ENCODE measurements around the gene TALDO1. TPM values are rescaled to one million over a fixed set of nuclear protein-coding genes. Genes with fewer than 3 reads are reported as not detected.

TALDO1 gene
- total RNA-seq, 1 experiment from 2014 or later, result 446 TPM

- intact Hi-C loops (cut with micrococcal nuclease; ENCODE audit: unreplicated experiment), result no loop called here
- no peak overlapping the region for H3K4me3 ChIP-seq
- no TSS peak for BruUV-seq (replicated peaks)
- TF ChIP-seq EZH2 (IDR thresholded peaks at IDR 0.05; ENCODE audit: low read depth), result no peak
- TF ChIP-seq CTCF (conservative IDR thresholded peaks at IDR 0.05), result no peak
- H3K27me3 ChIP-seq (ENCODE audit: insufficient read depth, low read depth), result no peaks in the 10 kb centered on the region
- H4K20me1 ChIP-seq (ENCODE audit: insufficient read depth), result no peaks in the 10 kb centered on the region
- peak in 1 of 2 experiments; percentile 21 for DNase-seq
- no peaks in the 10 kb centered on the region for H3K36me3 ChIP-seq (ENCODE audit: low read depth)
- no peak overlapping the region for H2AFZ ChIP-seq
- CTCF ChIA-PET, result no interaction called here
- H3K79me2 ChIP-seq (ENCODE audit: low read depth), result peaks cover 9% of the 10 kb centered on the region; the same call in 1 of the 2 replicates
- no peaks in the 10 kb centered on the region for H3K4me1 ChIP-seq (replicated peaks; ENCODE audit: insufficient read depth)
- H3K27ac ChIP-seq, result no peak overlapping the region
- peak overlapping the region; percentile 61 for H3K4me2 ChIP-seq
- H3F3A ChIP-seq (ENCODE audit: insufficient read depth, low read depth), result peaks cover 6% of the 10 kb centered on the region; the same call in 1 of the 2 replicates
- H3K9me2 ChIP-seq (ENCODE audit: insufficient read depth), result no peaks in the 10 kb centered on the region
- no peaks in the 10 kb centered on the region for H3K9me3 ChIP-seq (ENCODE audit: insufficient read depth, low read depth)
- POLR2A ChIA-PET (ENCODE audit: unreplicated experiment), result interaction anchor here (0.6 kb wide), 1 partner anchor 10 kb away, joined by 3 read pairs; no protein-coding TSS in a partner anchor
These were observed 56.7 kb downstream of the TALDO1 start for GRCh38 chr11:803770-804598.

DNA sequence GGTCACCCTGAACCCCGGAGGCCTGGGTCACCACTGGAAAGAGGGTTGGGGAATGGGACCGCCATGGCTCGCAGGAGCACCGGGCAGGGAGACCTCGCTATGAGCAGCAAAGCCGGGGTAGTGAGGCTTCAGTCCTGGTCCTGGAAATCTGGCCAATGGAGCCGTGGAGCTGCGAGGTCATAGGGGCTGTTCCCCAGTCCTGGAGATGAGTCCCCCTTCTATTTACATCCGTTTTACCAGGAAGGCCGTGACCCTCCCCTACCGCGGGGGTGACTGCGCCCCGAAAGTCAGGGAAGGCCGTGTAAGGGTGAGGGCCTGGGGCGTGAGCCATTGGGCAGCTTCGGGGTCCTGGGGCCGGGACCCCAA lies 57.3 kb downstream of the TALDO1 start:
- H3K9me3 ChIP-seq (ENCODE audit: insufficient read depth, low read depth), result no peaks in the 10 kb centered on the region
- H2AFZ ChIP-seq, result no peak overlapping the region
- H3K4me1 ChIP-seq (replicated peaks; ENCODE audit: insufficient read depth), result no peaks in the 10 kb centered on the region
- intact Hi-C loops (cut with micrococcal nuclease; ENCODE audit: unreplicated experiment), result no loop called here
- H3K27ac ChIP-seq, result no peak overlapping the region
- H3K4me2 ChIP-seq, result peak overlapping the region; percentile 61
- BruUV-seq (replicated peaks), result no TSS peak
- no peaks in the 10 kb centered on the region for H3K36me3 ChIP-seq (ENCODE audit: low read depth)
- H4K20me1 ChIP-seq (ENCODE audit: insufficient read depth), result no peaks in the 10 kb centered on the region
- H3F3A ChIP-seq (ENCODE audit: insufficient read depth, low read depth), result peaks cover 6% of the 10 kb centered on the region; the same call in 1 of the 2 replicates
- H3K27me3 ChIP-seq (ENCODE audit: insufficient read depth, low read depth), result no peaks in the 10 kb centered on the region
- ChIA-PET POLR2A (ENCODE audit: unreplicated experiment) (interaction anchor here (0.6 kb wide), 1 partner anchor 15 kb away, joined by 3 read pairs; no protein-coding TSS in a partner anchor), CTCF (no interaction called here)
- H3K79me2 ChIP-seq (ENCODE audit: low read depth), result peaks cover 12% of the 10 kb centered on the region; the same call in 1 of the 2 replicates
- no peak for DNase-seq
- H3K4me3 ChIP-seq, result peak overlapping the region; percentile 40; the same call in 1 of the 2 replicates
- TF ChIP-seq CTCF (conservative IDR thresholded peaks at IDR 0.05), result no peak
- no peak for TF ChIP-seq EZH2 (IDR thresholded peaks at IDR 0.05; ENCODE audit: low read depth)
- H3K9me2 ChIP-seq (ENCODE audit: insufficient read depth), result no peaks in the 10 kb centered on the region

GRCh38 chr11:808427-809286 lies 61.4 kb downstream of the TALDO1 start:
- CTCF ChIA-PET, result no interaction called here

More at GRCh38 chr11:808427-809286, 61.4 kb downstream of the TALDO1 start:
- POLR2A ChIA-PET (ENCODE audit: unreplicated experiment), result interaction anchor here (0.5 to 0.6 kb wide), 2 partner anchors 24 to 113 kb away, joined by 5 to 9 read pairs; partner anchors contain the start of gene TMEM80
- TSS peak; percentile 78 for BruUV-seq (replicated peaks)
- Histone ChIP-seq H3K27ac (peak overlapping the region; percentile 89), H3K36me3 (ENCODE audit: low read depth) (peaks cover 13% of the 10 kb centered on the region), H2AFZ (peak overlapping the region; percentile 83), H3K27me3 (ENCODE audit: insufficient read depth, low read depth) (no peaks in the 10 kb centered on the region), H3K9me3 (ENCODE audit: insufficient read depth, low read depth) (no peaks in the 10 kb centered on the region), H3K4me2 (peak overlapping the region; percentile 86), H3K79me2 (ENCODE audit: low read depth) (peaks cover 41% of the 10 kb centered on the region), H3K4me3 (peak overlapping the region; percentile 85), H3K4me1 (replicated peaks; ENCODE audit: insufficient read depth) (peaks cover 9% of the 10 kb centered on the region; the same call in 1 of the 2 replicates), H3K9me2 (ENCODE audit: insufficient read depth) (no peaks in the 10 kb centered on the region), H3F3A (ENCODE audit: insufficient read depth, low read depth) (peaks cover 34% of the 10 kb centered on the region; the same call in 1 of the 2 replicates), H4K20me1 (ENCODE audit: insufficient read depth) (peaks cover 12% of the 10 kb centered on the region)
- TF ChIP-seq CTCF (conservative IDR thresholded peaks at IDR 0.05) (no peak), EZH2 (IDR thresholded peaks at IDR 0.05; ENCODE audit: low read depth) (no peak)
- intact Hi-C loops (cut with micrococcal nuclease; ENCODE audit: unreplicated experiment), result loop anchor here (5.0 kb wide), 1 partner anchor 34 kb away; the partner anchor contains the start of genes POLR2L and TSPAN4
- peak in 1 of 2 experiments; percentile 40 for DNase-seq

Measured in PC-9 (cell line).